Glomerular endothelial cell (primary cell): ENCODE results near the gene NAGK. TPM values are rescaled to one million over a fixed set of nuclear protein-coding genes. Genes with fewer than 3 reads are reported as not detected.
"Not testable (repeated sequence)": the region's sequence is repeated elsewhere in the genome, so short reads cannot be mapped to it uniquely, and the experiment has no call there.

Experiments used
- DNase-seq: peaks from one replicate; pipeline ENCODE4 v3.0.0-alpha.2; 2011; ENCODE audit warnings: low read depth, low spot score; ENCODE audit errors: extremely low read depth
- total RNA-seq: library from RNA; depleted of rRNA; stranded (reverse); fragments of >200 nt; gene quantifications from 2 replicates; pipeline ENCODE4 v1.2.3, GENCODE V29; 2015

NAGK gene
- 158 and 219 TPM in 2 replicates for total RNA-seq

DNA sequence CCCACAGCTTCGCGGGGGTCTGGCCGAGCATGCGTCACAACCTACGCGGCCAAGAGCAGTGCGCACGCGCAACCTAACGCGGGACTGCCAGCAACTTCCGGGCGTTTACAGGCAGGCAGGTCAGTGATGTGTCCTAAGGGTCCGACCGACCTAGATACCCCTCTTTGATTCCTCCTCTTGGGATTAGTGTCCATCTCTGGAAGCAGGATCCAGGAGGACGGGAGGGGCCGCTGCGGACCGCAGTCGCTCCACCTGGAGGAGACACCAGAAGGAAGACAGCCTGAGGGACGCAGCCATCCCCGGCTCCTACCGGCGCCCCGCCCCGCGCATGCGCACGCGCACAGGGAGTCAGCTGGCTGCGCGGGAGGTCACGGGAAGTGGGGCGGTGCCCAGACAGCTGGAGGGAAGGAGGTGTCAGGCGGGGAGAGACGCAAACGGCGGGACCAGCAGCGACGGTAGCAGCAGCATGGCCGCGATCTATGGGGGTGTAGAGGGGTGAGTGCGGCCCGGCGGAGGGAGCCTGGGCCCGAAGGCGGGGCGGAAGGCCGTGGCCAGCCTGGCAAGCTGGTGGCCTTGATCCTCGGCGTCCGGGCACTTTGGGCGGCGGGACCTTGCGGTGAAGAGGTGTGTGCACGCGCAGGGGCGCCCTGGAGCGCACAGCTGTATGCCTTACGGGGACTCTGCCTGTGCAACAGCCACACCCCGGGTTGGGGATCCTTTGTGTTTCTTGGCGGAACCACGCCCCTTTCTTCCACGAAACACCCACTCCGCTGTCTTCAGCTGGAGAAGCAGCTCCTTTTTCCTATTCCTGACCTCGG, at the start of gene NAGK:
TSS of gene NAGK (plus strand) at position 431 of the 818 bp plus-strand sequence. CDS start at position 467, 36 bp downstream.
- DNase-seq, result peak; percentile 80

GRCh38 chr2:71019989-71020388, 48.5 kb upstream of the NAGK start:
- DNase-seq, result not testable (repeated sequence)

DNA sequence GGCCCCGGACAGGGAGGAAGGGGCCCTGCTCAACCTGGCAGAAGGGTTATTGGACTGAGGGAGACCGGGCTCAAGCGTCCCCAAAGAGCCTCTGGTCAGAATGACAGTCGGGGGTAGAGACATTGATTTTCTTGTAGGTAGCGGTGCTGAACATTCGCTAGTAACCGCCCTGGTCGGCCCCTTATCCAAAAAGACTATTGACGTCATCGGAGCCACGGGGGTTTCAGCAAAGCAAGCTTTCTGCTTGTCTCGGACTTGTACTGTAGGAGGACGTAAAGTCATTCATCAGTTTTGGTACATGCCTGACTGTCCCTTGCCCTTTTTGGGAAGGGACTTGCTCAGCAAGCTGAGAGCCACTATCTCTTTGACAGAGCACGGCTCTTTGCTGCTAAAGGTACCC, 47.1 kb upstream of the NAGK start:
- not testable (repeated sequence) for DNase-seq

- not testable (repeated sequence) for DNase-seq
Measured at GRCh38 chr2:71023553-71024243, 44.8 kb upstream of the NAGK start.

- not testable (repeated sequence) for DNase-seq
Measured at GRCh38 chr2:71036296-71036695, 32.2 kb upstream of the NAGK start.

DNA sequence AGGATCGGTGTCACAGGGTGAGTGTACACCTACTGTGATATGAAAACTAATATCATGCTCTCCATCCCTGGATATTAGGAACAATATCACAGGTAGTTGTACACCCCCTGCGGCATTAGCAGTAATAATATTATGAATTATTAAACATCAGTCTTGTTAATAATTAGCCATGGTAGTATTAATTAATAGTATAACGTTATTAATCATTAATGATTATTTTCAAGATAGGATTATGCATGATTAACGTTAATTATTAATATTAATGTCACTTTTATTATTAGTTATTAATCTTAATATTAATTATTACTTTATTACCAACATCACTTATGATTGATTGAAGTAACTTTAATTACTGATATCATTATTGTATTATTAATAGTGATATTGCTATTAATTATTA, 26.2 kb upstream of the NAGK start:
- no peak for DNase-seq

DNA sequence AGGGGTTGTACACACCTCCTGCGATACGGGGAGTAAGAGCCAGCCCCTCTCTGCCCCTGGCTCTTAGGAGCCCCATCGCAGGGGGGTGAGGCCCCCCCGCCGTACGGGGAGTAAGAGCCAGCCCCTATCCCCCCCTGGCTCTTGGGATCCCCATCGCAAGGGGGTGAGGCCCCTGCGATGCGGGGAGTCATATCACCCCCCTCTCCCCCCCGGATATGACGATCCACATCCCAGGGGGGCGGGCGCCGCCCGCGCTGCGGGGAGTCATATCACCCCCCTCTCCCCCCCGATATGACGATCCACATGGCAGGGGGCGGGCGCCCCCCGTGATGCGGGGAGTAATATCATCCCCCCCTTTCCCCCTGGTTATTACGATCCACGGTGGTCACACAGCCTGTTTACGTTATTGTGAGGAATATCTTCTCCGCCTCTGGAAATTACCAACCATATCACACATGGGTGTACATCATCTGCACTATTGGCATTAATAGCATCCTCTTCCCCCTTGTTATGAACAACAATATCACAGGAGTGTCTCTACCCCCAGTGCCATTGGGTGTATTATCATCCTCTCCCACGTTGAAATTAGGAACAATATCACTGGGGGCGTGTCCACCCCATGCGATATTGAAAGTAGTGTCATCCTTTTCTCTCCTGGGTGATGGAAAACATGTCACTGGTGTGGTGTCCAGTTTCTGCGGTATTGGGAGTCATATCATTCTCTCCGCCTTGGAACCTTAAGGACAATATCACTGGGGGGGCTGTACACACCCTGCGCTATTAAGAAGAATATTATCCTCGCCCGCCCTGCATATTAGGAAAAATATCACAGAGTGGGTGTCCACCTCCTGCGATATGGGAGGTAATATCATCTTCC, 24.7 kb upstream of the NAGK start:
- DNase-seq, result no peak

- DNase-seq, result no peak
Measured at GRCh38 chr2:71045151-71045550, 23.3 kb upstream of the NAGK start.

- DNase-seq, result no peak
Measured at GRCh38 chr2:71045865-71046548, 22.4 kb upstream of the NAGK start.

DNA sequence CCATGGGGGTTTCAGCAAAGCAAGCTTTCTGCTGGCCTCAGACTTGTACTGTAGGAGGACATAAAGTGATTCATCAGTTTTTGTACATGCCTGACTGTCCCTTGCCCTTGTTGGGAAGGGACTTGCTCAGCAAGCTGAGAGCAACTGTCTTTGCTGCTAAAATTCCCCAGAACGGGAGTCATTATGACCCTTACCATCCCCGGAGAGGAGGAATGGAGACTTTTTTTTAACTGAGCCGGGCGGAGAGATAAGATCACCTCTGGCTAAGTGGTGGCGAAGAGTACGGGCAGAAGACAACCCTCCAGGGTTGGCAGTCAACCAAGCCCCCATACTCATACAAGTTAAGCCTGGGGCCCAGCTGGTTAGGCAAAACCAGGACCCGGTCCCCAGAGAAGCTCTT, 20.4 kb upstream of the NAGK start:
- no peak for DNase-seq

DNA sequence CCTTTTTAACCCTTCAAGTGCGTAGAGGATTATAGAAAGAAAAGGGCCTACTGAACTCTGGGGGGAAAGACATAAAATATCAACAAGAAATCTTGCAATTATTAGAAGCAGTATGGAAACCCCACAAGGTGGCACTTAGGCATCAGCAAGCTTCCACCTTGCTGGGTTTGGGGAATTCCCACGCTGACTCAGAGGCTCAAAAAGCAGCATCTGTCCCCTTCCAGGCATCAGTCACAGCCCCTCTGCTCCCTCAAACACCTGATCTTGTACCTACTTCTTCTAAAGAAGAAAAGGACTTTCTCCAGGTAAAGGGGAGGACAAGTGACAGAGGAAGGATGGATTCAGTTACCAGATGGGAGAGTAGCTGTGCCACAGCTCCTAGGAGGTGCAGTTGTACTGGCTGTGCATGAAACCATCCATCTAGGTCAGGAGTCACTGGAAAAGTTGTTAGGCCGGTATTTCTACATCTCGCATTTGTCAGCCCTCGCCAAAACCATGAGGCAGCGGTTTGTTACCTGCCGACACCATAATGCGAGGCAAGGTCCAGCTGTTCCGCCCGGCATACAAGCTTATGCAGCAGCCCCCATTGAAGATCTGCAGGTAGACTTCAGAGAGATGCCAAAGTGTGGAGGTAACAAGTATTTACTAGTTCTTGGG, 18.6 kb upstream of the NAGK start:
- DNase-seq, result not testable (repeated sequence)

GRCh38 chr2:71055206-71055740, 13.2 kb upstream of the NAGK start:
- DNase-seq, result not testable (repeated sequence)

DNA sequence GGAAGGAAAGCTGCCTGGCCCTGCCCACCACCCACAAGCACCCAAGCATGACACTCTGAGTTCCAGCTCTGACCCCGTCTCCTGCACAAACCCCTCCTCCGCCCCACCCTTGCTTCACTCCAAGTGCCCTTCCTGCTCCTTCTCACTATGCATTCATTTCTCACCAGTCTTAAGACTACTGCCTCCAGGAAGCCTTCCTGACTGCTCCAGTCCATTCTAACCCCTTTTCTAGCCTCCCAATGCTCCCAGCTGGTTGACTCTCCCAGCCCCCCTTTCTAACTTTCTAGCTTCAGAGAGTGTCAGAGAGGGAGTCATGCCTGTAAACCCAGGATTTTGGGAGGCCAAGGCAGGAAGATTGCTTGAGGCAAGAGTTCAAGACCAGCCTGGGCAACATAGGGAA, 8.2 kb upstream of the NAGK start:
- no peak for DNase-seq

DNA sequence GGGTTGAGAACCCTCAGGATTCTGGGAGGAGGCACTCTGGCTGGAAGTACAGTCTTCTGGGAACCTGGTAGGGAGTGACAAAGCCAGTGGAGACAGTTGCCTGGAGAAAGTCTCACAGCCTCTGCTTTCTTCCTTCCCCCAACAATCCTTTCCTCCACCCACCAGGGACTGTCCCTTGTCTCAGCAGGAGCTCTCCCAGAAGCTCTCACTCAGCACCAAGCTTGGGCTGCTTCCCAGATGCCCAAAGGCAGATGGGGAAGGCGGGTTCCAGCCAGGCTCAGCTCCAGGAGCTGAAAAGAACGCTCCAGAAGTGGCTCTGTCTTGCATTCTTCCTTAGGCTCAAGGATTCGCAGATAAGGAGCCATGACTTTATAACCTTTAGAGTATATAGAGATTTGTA, 7.6 kb upstream of the NAGK start:
- no peak for DNase-seq

GRCh38 chr2:71063216-71063615, 5.2 kb upstream of the NAGK start:
- DNase-seq, result no peak

- DNase-seq, result no peak
Measured at GRCh38 chr2:71064110-71064611, 4.3 kb upstream of the NAGK start.

DNA sequence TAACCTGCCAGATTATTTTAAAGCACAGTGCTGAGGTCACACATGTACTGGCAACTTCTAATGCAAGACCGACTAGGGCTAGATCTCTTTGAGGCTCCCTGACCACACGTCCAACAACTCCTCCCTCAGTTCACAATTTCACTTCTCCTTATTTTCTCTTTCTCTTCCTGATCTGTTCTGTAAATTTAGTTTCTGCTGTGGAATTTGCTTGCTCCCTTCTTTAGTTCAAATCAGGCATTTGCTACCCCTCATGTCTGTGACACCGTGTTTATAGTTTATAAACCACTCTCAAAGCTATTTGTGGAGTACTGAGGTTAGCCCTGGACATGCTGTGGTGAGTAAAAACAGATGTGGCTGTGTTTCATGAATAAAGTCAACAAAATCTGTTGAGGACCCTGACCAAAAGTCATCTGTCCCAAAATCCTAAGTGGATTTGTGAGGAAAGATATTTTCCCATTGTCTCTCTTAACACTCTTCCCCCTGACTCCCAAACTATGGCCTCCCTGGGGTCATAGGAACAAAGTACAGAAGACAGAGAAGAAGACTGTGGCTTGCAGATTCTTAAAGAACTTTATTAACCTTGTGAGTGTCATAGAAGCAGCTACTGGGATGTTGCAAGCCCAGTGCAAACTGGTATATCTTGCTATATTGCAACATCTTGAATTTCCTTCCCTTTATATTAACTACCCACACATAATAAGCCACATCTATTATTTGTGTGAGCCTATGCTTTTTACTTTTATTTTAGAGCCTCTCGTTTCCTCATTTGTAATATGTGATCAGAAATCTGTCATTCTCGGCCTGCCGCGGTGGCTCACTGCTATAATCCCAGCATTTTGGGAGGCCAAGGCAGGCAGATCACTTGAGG, 3.5 kb upstream of the NAGK start:
- DNase-seq, result no peak

DNA sequence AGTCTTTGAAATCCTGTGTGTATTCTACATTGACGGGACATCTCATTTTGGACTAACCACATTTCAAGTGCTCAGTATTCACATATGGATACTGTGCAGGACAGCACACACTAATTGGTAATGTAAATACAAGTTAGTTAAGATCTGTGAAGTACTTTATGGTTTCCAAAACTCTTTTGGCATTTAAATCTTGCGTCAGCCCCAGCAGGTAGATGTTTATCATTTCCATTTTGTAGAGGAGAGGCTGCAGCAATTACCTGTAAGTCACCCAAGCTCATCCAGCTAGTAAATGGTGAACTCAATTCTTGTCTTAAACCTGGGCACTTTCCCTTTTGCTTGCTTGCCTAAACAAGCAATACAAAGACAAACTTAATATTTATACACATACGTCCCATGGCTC, 1.6 kb upstream of the NAGK start:
- DNase-seq, result no peak
